ENCODE measurements around the gene CRACDL.
"Not testable (repeated sequence)": the region's sequence is repeated elsewhere in the genome, so short reads cannot be mapped to it uniquely, and the experiment has no call there.

CRACDL gene

DNA sequence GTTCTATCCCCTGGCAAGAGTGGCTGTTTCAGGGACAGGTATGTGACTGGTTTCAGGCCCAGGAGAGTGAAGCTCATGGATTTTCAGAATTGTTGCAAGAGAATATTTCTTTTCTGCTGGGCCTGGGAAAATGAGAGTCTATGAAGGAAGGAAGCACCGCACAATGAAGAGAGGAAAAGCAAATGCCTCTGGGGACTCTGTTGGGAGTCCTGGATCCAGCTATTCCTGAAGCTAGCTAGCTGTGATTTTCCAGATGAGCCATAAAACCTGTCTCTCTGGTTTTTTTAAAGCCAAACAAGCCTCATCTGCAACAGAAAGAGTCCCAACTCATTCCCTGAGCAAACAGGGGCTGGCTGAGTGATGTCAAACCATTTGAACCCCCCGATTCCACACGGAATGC is 53.7 kb downstream of the CRACDL start:
- no peak for DNase-seq

GRCh38 chr2:98881153-98881650 is 54.8 kb downstream of the CRACDL start:
- no peak for DNase-seq

DNA sequence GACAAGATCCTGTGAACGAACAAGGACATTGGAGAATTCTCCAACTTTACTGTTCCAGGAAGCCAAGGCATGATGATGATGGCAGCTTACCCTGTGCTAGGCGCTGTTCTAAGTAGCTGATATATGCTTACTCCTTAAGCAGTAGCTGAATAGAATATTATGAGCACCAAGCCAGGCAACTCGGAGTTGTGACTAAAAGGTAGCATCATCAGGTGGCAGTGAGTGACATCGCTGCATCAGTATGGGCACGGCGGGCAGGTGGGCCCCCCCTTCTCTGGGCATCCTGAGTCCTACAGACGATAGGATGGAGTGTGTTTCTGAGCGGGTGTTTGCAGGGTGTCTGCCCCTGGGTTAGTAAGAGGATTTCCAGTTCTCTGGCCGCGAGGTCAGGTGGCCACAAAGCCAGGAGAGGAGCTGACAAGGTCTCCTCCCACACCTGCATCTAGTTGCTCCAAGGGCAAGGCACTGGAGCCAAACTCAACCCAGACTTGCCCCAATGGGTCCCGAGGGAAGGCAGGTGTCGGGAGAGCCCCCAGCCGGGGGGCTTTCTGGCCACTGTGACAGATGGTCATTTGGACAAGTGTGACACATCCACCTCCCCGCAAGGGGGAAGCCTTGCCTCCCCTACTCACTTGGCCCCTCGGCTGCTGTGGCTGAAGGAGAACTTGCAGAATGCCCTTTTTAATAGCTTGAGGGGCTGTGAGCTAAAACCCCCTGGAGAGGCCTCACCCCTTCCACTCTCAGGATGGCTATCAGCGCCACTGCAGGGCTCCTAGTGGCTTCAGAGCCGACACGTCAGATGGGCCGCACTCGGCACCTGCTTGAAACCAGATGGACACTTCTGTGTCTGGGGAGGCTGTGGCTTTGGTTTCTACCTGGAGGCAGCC is 55.5 kb downstream of the CRACDL start:
- DNase-seq: no peak

DNA sequence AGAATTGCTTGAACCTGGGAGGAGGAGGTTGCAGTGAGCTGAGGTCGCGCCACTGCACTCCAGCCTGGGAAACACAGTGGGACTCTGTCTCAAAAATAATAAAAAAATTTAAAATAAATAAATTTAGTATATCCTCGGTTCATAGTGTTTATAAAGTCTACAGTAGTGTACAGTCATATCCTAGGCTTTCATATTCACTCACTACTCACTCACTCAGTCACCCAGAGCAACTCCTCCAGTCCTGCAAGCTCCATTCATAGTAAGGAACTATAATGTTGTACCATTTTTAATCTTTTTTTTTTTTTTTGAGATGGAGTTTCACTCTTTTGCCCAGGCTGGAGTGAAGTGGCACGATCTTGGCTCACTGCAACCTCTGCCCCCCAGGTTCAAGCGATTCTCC is 58.4 kb downstream of the CRACDL start:
- DNase-seq: not testable (repeated sequence)

- DNase-seq: no peak
Observed at GRCh38 chr2:98876741-98877140, 59.3 kb downstream of the CRACDL start.

DNA sequence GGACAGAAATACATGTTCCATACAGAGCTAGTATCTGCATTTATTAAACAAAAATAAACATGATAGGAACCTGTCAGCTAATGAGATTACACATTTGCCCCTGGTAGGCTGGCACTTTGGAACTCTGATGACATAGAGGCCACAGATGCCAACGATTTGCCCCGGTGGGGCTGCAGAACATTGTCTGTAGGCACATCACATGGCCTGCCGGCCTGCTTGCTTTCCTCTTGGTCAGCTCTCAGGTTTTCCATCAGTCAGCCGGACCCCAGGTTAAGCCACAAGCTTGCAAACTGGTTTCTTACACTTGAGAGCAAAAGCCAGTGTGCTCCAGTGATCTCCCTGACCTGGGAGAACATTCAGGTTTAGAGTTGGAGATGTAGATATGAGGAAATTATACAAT is 60.3 kb downstream of the CRACDL start:
- no peak for DNase-seq

GRCh38 chr2:98875081-98875728 is 60.8 kb downstream of the CRACDL start:
- no peak for DNase-seq

DNA sequence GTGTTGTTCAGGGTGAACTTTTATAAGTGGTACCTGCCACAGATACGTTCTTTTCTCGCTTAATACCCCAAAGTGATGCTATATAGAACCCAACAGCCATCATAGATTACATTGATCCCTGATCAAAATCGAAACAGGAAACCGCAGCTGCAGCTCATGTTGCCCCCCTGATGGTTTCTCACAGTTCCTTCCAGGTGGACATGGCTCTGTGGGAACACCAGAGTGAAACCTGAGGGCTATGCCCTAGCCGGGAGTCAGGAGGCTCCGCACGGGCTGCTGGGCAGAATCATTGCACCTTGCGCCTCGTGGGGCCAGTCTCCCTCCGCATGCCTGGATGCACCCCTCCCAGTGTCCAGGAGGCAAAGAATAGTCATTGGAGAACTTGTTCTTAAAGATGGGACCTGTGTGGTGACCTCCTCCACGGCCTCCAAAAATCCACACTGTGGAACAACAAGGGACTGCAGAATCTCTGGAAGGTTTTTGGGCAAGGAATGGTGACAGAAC is 61.8 kb downstream of the CRACDL start:
- DNase-seq: no peak

- DNase-seq: no peak
Observed at GRCh38 chr2:98872526-98872925, 63.5 kb downstream of the CRACDL start.

DNA sequence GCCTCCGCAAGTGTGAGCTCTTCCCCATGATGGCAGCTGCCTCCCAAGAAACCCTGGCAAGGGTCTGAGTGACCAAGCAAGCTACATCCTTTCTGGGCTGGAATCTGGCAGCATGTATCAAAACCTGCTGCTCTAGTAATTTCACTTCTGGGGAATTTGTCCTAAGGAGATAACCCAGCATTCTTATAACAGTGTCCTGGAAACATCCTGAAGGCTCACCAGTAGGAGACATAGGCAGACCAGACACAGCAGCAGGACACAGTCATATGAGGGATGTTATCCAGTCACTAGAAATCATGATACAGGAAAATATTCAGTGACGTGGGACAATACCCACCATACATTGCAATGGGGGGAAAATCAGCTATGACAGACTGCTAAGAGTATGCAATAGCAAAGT is 64.5 kb downstream of the CRACDL start:
- DNase-seq: no peak

DNA sequence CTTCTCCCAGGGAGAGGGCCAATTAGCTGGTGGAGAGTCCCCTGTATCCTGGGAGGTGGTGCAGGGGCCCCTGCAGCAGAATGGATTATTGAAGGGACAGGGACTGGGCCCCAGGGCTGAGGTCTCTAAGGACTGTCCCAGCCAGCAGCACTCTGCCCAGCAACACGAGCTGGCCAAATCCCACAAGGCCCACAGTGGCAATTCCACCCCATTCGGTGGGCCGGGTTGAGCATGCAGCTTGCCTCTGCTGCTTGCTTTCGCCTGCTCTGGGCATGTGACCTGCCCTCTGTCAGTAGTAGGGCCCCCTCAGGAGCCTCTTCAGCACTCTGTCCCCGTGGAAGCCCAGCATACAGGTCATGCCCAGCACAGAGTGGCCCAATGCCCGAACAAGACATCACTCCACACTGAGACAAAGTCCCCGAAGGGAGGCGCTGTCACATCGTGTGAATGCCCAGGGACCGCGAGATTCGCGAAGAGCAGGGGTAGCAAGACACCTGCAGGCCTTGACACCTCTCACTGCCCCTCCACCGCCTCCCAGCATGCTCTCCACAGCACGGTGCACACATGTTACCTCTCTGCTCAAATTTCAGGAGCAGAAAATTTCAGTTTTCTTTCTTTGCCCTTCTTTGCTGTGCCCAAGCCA is 65.4 kb downstream of the CRACDL start:
- peak; percentile 29 for DNase-seq

GRCh38 chr2:98869870-98870269 is 66.2 kb downstream of the CRACDL start:
- DNase-seq: peak; percentile 98

DNA sequence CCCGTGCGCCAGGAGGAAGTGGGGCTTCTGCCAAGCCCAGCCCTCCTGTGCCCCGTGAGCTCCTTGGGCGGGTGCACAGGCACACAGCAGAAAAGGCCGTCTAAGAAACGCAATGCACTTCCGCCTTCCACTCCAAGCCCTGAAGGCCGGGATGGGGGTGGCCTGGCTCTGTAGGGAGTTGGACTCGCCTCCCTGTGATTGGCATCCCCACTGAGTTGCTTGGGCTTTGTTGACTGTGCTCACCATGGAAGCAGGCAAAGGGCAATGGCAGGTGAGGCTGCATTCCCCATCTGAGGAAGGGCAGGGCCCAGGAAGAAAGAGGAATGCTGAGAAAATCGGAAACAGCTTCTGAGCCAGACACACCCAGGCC is 66.8 kb downstream of the CRACDL start:
- peak; percentile 6 for DNase-seq

GRCh38 chr2:98868548-98869271 is 67.3 kb downstream of the CRACDL start:
- peak; percentile 7 for DNase-seq

- no peak for DNase-seq
Observed at GRCh38 chr2:98867539-98868309, 68.3 kb downstream of the CRACDL start.

- no peak for DNase-seq
Observed at GRCh38 chr2:98866033-98866432, 70.0 kb downstream of the CRACDL start.

GRCh38 chr2:98861601-98862000 is 74.4 kb downstream of the CRACDL start:
- DNase-seq: no peak

DNA sequence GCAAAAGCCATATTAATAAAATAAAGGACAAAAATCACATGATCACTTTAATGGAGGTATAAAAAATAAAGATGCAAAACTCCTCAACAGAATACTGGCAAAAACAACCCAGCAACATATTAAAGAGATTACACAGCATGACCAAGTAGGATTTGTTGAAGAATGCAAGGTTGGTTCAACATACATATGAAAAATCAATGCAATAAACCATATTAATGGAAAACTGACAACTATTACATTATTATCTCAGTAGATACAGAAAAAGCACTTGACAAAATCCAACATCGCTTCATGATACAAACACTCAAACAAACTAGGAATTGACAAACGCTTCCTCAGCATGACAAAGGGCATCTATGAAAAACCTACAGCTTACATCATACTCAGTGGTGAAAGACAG is 76.7 kb downstream of the CRACDL start:
- DNase-seq: no peak

GRCh38 chr2:98857001-98857400 is 79.0 kb downstream of the CRACDL start:
- no peak for DNase-seq

DNA sequence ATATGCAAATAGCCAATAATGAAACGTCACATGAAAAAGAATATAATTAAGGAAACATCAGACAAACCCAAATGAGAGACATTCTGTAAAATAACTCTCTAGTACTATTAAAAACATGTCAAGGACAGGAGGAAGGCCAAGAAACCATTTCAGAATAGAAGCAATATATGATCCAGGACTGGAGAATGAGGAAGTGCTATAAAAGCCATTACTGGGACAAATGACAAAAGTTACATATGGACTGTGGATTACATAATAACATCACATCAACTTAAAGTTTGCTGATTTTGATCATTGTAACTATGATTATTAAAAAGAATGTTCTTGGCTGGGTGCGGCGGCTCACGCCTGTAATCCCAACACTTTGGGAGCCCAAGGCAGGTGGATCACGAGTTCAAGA is 81.3 kb downstream of the CRACDL start:
- DNase-seq: no peak

DNA sequence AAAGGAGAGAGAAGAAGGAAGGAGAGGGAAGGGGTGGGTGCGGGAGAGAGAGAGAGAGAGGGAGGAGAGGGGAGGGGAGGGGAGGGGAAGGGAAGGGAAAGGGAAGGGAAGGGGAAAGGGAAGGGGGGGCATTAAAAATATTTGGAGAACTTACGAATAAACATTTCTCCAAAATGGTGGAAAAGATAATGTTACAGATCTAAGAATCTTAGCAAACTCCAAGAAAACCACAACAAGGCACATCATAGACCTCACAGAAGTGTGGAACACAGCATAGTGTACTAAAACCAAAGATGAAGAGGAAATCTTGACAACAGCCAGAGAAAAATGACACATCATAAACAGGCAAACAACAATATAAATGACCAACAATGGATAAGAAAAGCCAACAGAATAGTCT is 83.1 kb downstream of the CRACDL start:
- DNase-seq: no peak

- DNase-seq: no peak
Observed at GRCh38 chr2:98850074-98850473, 86.0 kb downstream of the CRACDL start.
